ENCODE measurements around the gene RAB3IL1. TPM values are rescaled to one million over a fixed set of nuclear protein-coding genes. Genes with fewer than 3 reads are reported as not detected.

RAB3IL1 gene
- total and polyA plus RNA-seq, 2 donors, result 13.0 to 30.6 TPM

DNA sequence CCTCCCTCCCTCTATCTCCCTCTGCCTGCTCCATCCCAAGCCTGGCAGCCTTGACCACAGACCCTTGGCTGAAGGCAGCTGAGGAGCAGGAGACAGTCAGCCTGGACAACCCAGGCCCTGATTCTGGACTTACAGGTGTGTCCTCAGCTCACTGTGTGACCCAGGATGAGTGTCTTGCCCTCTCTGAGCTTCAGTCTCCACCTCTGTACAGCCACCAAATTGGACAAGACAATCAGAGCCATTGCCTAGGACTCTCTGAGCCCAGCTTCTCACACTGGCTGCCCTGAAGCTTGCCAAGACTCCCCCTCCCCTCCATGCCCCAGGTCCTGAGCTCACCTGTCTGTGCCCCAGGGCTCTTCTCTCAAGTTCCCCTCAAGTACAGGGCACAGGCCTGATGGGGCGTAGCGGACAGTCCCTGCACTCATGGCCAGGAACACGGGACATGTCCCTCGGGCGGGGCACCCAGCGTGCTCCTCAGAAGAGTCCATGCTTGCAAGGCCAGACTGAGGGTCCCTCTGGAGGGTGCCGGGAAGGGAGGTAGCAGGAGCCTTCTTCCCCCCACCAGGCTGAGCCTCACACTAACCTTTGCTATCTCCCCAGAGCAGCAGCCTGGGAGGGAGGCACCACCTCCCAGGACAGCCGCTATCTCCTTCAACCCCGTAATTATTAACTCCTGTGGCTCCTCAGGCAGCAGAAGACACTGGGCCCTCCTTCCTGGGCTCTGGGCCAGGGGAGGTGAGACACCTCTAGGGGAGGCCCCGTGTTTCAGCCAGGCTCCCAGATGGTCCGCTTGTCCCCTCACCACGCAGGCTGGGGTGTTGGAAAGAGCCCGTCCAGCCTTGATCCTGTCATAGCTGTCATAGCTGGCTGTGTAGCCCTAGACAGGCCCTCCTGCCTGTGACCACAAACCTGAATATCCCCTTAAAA, 2.6 kb upstream of the RAB3IL1 start:
- no peaks in the 10 kb centered on the region for H3K4me1 ChIP-seq (ENCODE audit: insufficient read depth)

DNA sequence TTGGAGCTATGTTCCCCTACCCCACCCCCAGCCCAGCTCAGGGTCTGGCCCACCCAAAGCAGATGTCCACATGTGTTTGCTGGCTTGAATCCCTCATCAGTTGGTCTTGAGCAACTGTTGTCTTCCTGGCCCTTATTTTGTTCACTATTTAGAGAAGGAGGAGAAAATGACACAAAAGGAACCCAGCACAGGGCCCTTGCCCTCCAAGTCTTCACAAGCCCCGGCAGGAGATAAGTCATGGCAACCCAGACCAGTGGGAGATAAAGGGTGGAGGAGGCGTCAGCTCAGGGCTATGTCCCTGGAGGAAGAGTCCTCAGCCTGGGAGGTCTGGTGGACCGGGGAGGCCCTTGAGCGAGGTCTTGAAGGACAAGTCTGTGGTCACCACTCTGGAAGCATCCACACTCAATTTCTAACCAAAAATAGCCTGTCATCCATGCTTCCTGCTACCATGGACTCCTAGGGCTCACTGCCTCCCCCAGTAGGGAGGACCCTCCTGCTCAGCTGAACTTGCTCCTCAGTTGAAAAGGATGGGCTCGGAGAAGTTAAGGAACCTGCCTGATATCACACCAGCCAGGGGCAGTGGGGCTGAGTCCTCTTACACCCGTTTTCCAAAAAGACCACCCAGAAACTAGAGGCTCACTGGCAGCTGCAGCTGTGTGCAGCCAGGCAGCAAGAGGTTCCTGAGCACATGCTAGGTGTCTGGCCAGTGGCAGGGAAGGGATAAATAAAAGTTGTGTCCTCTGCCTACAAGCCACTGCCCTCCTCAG, 1.8 kb upstream of the RAB3IL1 start:
- no peak overlapping the region for H3K4me3 ChIP-seq (ENCODE audit: low read depth, low read length)
- H3K4me1 ChIP-seq (ENCODE audit: insufficient read depth), result no peaks in the 10 kb centered on the region
- WGBS, result 59% methylated on average over 6 of the region's 6 CpGs
- DNase-seq (ENCODE audit: extremely low spot score), result no peak
- no peaks in the 10 kb centered on the region for H3K36me3 ChIP-seq (ENCODE audit: insufficient read depth)
- no peak overlapping the region for H3K27ac ChIP-seq (ENCODE audit: low read depth)

More for the DNA sequence above, 2.6 kb upstream of the RAB3IL1 start:
- no peak overlapping the region for H3K4me3 ChIP-seq (ENCODE audit: low read depth, low read length)
- no peaks in the 10 kb centered on the region for H3K36me3 ChIP-seq (ENCODE audit: insufficient read depth)
- WGBS, result 71% methylated on average over 13 of the region's 13 CpGs
- no peak overlapping the region for H3K27ac ChIP-seq (ENCODE audit: low read depth)
- DNase-seq (ENCODE audit: extremely low spot score), result no peak

DNA sequence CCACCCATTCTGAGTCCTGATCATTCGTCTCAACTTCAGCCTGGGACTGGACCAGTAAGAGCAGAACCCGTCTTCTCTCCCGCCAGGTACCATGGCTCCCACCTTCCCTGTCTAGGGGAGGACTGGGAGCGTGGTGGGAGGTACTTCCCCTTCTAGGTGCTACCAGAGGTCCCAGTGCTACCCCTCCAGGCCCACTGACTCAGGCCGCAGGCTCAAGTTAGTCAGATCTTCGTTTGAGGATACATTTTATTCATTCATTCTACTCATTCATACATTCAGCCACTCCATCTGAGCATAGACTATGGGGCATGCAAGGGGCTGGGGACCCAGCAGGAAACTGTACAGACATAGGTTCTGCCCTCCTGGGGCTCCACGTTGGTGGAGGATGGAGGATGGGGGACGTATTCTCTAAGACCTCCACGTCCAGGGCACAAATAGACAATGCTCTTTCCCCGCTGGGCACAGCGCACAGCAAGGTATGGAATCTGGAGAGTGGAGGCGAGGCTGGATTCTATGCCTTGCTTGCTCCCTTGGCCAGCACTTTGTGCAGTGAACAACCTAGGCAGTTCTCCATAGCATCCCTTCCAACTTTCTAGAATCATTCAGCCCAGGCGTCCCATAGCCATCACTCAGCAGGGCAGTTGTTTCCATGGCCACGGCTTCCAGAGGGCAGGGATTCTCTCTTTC, 1.0 kb upstream of the RAB3IL1 start:
- DNase-seq (ENCODE audit: extremely low spot score), result no peak
- H3K36me3 ChIP-seq (ENCODE audit: insufficient read depth), result no peaks in the 10 kb centered on the region
- no peak overlapping the region for H3K4me3 ChIP-seq (ENCODE audit: low read depth, low read length)
- no peaks in the 10 kb centered on the region for H3K4me1 ChIP-seq (ENCODE audit: insufficient read depth)
- peak overlapping the region; percentile 25 for H3K27ac ChIP-seq (ENCODE audit: low read depth)
- 80% methylated on average over 14 of the region's 14 CpGs for WGBS

DNA sequence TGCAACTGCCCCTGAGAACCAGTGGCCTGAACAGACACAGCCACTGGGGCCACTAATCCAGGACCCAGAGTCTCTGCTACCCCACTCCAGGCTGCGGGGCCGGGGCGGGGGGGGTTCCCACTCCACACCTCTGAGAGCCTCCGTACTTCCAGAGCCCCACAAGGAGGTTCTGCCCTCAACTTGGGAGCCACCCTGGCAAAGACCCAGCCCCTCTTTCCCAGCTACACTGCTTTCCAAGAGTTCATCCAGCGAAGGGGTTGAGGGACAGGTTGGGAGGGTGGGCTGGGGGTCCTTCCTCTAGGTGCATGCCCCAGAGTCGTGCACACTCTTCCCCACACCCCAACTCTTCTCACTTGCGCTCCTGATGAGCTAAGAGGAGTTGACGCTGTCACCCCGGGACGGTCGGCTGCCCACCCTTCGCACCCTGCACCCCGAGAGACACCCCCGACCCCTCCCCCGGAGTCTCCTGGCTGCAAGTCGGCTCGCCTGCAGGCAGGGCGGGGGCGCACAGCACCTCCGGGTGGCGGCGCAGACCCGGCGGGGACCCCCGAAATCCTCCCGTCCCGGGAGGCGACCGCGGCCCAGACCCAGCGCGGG, 531 bp downstream of the RAB3IL1 start:
- Histone ChIP-seq H3K36me3 (ENCODE audit: insufficient read depth) (no peaks in the 10 kb centered on the region), H3K27ac (ENCODE audit: low read depth) (peak overlapping the region; percentile 48), H3K4me1 (ENCODE audit: insufficient read depth) (no peaks in the 10 kb centered on the region), H3K4me3 (ENCODE audit: low read depth, low read length) (peak overlapping the region; percentile 81)
- WGBS, result 4% methylated on average over 32 of the region's 32 CpGs
- DNase-seq (ENCODE audit: extremely low spot score), result no peak

DNA sequence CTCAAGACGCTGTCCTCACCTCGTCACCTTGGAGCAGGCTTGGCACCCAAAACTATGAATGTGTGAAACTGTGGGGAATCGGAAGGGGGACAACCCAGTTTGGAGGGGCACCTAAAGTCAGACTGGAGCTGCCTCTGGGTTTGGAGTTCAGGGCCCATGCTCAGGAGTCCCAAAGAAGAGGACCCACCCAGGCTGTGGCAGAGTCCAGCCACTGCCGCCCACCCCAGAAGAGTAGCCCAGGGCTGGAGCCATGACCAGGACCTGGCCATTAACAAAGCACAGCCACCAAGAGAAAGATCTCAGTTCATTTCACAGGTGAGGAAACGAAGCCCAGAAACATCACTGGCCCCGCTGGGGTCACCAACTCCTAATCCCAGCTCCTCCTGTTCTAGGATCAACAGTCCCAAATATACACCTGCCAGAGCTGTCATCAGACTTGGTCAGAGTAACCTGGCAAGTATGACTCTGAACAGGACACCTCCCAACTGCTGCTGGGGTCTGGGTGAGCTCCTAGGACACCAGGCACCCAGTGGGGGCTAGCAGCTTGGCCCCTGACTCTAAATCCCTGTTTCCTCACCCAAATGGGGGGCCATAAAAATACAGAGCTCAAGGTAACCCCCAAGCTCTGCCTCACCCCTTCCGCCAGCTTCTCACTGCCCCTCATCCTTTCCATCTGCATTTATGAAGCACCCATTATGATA, 2.7 kb downstream of the RAB3IL1 start:
- WGBS, result 91% methylated on average over 7 of the region's 7 CpGs
- Histone ChIP-seq H3K4me1 (ENCODE audit: insufficient read depth) (no peaks in the 10 kb centered on the region), H3K27ac (ENCODE audit: low read depth) (no peak overlapping the region), H3K4me3 (ENCODE audit: low read depth, low read length) (no peak overlapping the region), H3K36me3 (ENCODE audit: insufficient read depth) (no peaks in the 10 kb centered on the region)
- no peak for DNase-seq (ENCODE audit: extremely low spot score)

DNA sequence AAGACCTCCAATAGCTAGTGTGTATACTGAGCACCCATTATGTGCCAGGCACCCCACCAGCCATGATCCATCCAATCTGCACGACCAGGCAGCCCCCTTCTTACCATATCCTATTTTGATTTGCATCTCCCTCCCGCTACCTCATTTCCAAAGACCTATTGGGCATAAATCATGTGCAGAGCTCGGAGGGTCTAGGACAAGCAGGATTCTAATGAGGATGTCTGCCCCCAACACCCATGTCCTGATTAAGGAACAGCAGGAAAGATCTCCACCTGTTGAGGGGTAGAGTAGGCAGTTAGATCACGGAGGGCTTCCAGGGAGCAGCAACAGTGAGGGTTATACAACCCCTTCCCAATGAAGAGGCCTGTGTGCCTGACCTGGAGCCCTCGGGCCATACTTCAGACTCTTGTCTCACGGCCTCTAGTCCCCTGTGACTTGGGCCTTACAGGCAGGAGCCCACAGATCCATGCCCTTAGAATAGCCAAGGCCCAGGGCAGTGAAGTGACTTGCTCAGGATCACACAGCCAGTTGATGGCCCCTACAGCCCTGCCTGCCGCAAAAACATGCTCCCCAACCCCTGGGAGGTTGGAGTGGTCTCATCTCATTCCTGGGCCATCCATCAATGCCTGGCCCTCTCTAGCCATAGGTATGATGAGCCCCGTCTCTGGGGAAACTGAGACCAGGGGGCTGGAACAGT, 3.5 kb downstream of the RAB3IL1 start:
- 81% methylated on average over 8 of the region's 8 CpGs for WGBS
- Histone ChIP-seq H3K4me1 (ENCODE audit: insufficient read depth) (no peaks in the 10 kb centered on the region), H3K4me3 (ENCODE audit: low read depth, low read length) (no peak overlapping the region), H3K36me3 (ENCODE audit: insufficient read depth) (no peaks in the 10 kb centered on the region), H3K27ac (ENCODE audit: low read depth) (no peak overlapping the region)
- no peak for DNase-seq (ENCODE audit: extremely low spot score)

DNA sequence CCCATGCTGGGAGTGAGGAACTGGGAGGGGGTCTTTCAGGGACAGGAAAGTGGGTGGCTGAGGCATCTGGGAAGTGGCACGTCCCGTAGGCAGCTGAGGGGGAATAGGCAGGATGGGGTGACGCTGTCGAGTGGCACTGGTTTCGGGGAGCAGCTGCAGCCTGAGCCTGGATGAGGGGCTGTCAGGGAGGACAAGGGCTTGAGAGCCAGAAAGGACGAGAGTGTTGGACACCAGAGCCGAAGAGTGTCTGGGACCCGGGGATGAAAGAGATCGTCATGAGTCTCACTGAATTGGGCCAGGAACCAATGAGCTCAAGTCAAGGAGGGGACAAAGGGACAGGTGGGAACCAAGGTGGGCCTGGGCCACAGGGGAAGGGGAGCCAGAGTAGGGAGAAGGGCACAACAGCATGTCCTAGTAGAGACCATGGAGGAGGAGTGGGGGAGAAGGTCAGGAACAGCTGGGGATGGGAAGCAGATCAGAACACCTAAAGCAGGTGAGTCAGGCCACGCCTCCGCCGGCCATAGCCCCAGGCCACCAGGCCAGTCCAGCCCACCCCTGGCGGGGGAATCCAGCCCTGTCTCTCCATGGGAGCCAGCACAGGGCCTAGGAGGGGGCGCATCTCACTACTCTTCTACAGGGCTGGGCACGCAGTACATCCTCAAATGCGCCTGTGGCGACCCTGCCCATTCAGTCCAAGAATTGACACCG, 4.2 kb downstream of the RAB3IL1 start:
- H3K36me3 ChIP-seq (ENCODE audit: insufficient read depth), result no peaks in the 10 kb centered on the region
- no peak overlapping the region for H3K27ac ChIP-seq (ENCODE audit: low read depth)
- DNase-seq (ENCODE audit: extremely low spot score), result no peak
- H3K4me1 ChIP-seq (ENCODE audit: insufficient read depth), result no peaks in the 10 kb centered on the region
- no peak overlapping the region for H3K4me3 ChIP-seq (ENCODE audit: low read depth, low read length)
- 81% methylated on average over 18 of the region's 18 CpGs for WGBS

DNA sequence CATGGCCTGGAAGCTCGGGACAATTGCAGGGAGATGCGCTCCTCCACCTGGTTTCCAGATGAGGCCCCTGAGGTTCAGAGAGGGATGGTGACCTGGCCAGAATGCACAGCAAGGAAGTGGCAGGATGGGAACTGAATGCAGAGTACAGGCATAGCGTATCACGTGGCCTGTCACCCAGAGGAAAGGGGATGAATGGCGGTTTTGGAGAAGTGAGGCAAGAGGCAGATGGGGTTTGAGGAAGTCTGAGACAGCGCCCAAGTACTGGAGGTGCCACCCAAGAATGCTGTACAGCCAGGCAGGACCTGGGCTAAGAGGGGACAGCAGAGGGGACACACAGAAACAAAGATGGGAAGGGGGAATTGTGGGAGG, 4.9 kb downstream of the RAB3IL1 start:
- WGBS, result 90% methylated on average over 6 of the region's 6 CpGs
- Histone ChIP-seq H3K4me1 (ENCODE audit: insufficient read depth) (no peaks in the 10 kb centered on the region), H3K27ac (ENCODE audit: low read depth) (no peak overlapping the region), H3K36me3 (ENCODE audit: insufficient read depth) (no peaks in the 10 kb centered on the region), H3K4me3 (ENCODE audit: low read depth, low read length) (no peak overlapping the region)
- DNase-seq (ENCODE audit: extremely low spot score), result no peak

DNA sequence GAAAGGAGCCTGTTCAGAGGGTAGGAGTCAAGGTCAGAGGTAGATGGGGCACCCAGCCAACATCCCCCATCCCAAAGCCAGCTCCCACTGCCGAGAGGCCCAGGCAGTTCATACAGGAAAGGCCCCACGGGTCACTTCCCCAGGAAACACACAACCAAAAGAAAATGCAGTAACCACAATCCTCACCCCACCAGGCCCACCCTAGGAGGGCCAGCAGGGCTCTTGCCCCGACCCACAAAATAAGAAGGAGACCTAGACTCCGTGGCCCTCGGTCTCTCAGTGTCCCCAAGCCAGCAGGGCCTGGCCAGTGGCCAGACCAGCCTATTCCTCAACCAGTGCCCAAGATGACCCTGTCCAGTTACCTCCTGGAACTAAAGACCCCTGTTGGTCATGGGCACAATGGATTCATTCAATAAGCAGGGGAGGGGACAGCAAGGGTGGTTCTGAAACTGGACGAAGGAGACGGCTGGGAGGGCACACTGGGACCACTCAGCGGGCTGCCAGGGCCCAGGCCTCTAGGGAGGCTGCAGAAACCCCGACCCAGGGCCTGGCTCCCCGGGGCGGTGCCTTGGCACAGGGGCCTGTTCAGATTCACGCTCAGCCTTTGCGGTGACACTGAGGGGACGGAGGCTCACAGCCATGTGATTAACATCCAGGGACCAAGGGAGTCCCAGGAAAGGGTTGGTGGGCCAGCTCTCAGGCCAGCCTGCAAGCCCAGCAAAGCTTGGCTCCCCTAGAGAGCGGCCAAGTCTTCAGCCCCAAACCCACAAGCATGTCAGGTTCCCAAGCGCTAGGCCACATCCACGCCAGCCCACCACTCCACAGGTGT, 5.5 kb downstream of the RAB3IL1 start:
- Histone ChIP-seq H3K4me1 (ENCODE audit: insufficient read depth) (no peaks in the 10 kb centered on the region), H3K36me3 (ENCODE audit: insufficient read depth) (no peaks in the 10 kb centered on the region), H3K4me3 (ENCODE audit: low read depth, low read length) (no peak overlapping the region), H3K27ac (ENCODE audit: low read depth) (no peak overlapping the region)
- no peak for DNase-seq (ENCODE audit: extremely low spot score)
- WGBS, result 74% methylated on average over 17 of the region's 17 CpGs

DNA sequence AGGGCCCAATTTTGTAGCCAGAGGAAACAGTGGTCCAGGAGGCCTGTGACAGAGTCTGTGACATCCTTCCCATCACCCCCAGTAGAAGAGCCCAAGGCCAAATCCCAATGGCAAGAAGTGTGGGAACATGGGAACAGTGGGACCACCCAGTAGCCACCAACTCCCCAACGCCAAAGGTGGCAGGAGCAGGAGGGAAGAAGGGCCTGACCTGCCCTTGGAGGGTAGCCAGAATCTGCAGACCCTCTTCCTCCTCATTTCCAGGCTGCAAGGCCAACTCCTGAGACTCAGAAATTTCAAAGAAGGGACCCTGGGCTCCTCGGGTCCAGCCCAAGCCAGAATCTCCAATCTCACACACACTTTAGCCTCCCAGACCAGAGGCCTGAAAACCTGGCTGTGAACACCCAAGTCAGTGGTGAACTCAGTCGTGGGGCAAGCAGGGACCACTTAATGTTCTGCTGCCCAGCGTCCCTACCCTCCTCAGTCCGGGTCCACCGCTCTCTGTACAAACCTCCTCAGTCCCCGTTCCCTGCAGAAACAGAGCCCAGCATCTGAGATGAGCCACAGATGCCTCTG, 6.2 kb downstream of the RAB3IL1 start:
- Histone ChIP-seq H3K27ac (ENCODE audit: low read depth) (no peak overlapping the region), H3K4me3 (ENCODE audit: low read depth, low read length) (no peak overlapping the region), H3K4me1 (ENCODE audit: insufficient read depth) (no peaks in the 10 kb centered on the region), H3K36me3 (ENCODE audit: insufficient read depth) (no peaks in the 10 kb centered on the region)
- DNase-seq (ENCODE audit: extremely low spot score), result no peak
- whole genome bisulfite sequencing, result 78% methylated on average over 7 of the region's 7 CpGs

Data from urinary bladder (tissue), 4 donors.